Right cardiac atrium (tissue), 5 donors: ENCODE results near the gene DHX30. TPM values are rescaled to one million over a fixed set of nuclear protein-coding genes. Genes with fewer than 3 reads are reported as not detected.
A peak's percentile ranks its signal among the peaks of the same experiment; 100 is the strongest.

Experiments
- ATAC-seq, 2 donors: fragments of 200-7000 bp; cut with Tn5 transposase; one replicate each; pipeline versions ENCODE4 v1.8.0 to v1.9.1; 2020; ENCODE audit warnings: moderate library complexity in 2 of 2, mild to moderate bottlenecking in 1 of 2
- DNase-seq, 3 donors: peaks; one replicate each; pipeline ENCODE4 v3.0.0-alpha.2; 2020
- H3K27ac ChIP-seq: one replicate; pipeline ENCODE4 v1.5.1; 2013; ENCODE audit warnings: mild to moderate bottlenecking, low read length, control low read depth, moderate library complexity
- H3K27me3 ChIP-seq: one replicate; pipeline ENCODE4 v1.6.1; 2013; ENCODE audit not compliant: control insufficient read depth, insufficient read depth
- H3K4me1 ChIP-seq: one replicate; pipeline ENCODE4 v1.6.1; 2013; ENCODE audit warnings: low read length; ENCODE audit not compliant: control insufficient read depth, insufficient read depth
- H3K4me3 ChIP-seq: one replicate; pipeline ENCODE4 v1.5.1; 2013; ENCODE audit warnings: low read length, control low read depth
- H3K9me3 ChIP-seq: one replicate; pipeline ENCODE4 v1.6.1; 2013; ENCODE audit warnings: low read length; ENCODE audit not compliant: control insufficient read depth
- WGBS: extraction: QIAGEN DNeasy Blood & Tissue Kit; methylation state at CpG from one replicate; pipeline ENCODE4 v1.1.7; 2013; 5-methylcytosine and 5-hydroxymethylcytosine counted together
- intact Hi-C, 4 donors: fragments of 100-400 bp; cut with DNase I; formaldehyde crosslinking; loops; one replicate each; pipeline versions ENCODE4 v1.11.0 to v1.14.0; 2022 to 2023
- polyA plus RNA-seq: library from polyadenylated mRNA; stranded (reverse); fragments of 200-250 nt; gene quantifications from one replicate; pipeline ENCODE4 v1.2.3, GENCODE V29; 2013
- total RNA-seq, 4 donors: library from RNA; stranded (reverse); fragmentation: NEBNext Ultra II Directional; extraction: Animal tissue kit (Norgen Biotek cat#: 25700); gene quantifications; one replicate each; pipeline ENCODE4 v1.2.1, GENCODE V29; 2021
- donor health status: healthy with polysubstance abuse.
- donor health status: DM: no; HTN: yes; CAD: no.
- donor health status: DM: no; HTN: no; CAD: no.
- donor health status: DM: no; HTN: yes; CAD: no; lungs with severe emphysema.
- donor health status: DM: yes; HTN: yes; CAD: no.

The DHX30 gene
- total and polyA plus RNA-seq, 5 donors: 36.7 to 51.3 (median 51.0) TPM

DNA sequence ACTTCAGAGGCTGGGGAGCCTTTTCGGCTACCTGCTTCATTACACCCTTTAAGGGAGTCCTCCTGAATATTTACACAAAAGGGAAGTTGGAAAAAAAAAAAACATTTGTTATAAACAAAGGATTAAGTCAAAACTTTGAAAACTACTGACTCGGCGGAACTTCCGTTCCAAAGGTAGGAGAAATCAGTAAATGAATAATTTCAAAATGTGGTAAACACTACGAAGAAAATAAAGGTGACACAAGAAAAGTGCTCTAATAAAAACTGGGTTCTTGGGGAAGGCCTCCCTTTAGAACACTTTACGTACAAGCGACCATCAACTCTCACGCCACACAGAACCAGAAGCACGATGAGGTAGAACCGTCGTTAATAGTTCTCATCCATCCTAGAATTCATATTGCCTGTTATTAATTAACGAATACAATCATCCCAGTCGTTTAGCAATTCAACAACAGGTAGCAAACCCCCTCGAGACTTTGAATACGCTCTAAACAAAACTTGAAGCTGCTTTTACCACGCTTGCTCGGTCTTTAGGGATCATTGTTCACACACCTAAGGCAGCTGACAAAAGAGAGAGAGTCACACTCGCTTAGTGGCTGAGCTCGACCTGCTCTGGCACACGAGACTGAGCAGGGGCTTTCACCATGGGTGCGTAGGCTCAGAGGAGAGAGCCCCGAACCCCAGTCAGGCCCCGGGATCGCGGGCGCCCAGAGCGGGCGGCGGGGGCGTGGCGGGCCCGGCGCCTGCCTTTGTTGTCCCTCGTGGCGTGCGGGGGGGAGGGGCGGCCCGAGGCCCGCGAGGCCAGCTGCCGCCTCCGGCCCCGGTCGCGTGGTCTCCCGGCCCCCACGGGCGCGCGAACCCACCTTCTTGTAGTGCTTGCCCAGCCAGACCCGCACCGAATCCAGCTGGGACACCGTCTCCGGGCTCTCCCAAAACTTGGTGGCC lies 21.9 kb upstream of the DHX30 start:
- intact Hi-C loops: no loop called here
- DNase-seq (peak; percentile 69 to 88 (median 87)), ATAC-seq (peak; percentile 66 to 68)
- no peaks in the 10 kb centered on the region for H3K27me3 ChIP-seq
- WGBS: under 1% methylated on average over 54 of the region's 54 CpGs
- H3K9me3 ChIP-seq: no peaks in the 10 kb centered on the region
- peak overlapping the region; percentile 83 for H3K27ac ChIP-seq
- H3K4me3 ChIP-seq: peak overlapping the region; percentile 81
- H3K4me1 ChIP-seq: no peaks in the 10 kb centered on the region

DNA sequence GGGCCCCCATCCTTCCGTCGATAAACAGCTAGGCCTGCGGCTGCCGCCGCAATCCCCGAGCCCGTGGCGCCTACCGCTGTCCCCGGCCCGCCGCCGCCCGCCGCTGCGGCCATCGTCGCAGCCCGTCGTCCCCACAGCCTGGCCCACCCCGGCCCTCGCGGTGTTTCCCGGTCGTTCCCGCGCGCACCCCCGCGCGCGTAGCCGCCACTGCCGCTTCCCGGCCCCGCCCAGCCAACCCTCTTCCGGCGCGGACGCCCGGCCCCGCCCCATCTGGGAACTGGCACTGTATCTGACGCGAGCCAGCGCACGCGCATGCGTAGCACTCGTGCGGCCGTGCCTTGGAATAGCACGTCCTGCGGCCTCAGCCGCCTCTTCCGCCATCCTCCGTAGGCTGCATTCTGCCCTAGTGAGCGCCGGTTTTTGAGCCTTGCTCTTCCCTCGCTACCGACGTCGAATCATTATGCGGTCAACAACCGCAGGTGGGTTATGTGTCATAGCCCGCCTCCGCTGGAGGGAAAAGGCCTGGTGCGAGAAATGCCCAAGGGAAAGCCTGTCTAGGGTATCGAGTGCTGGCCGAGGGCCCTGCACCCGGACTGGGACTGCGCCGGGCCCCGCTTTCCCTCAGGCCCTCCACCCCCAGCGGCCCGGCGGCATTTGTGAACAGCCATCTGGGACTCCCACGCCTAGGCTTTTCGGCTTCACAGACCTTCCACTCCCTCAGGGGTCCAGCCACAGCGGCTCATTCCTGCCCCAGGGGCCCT lies 21.1 kb upstream of the DHX30 start, which contains the start of gene SMARCC1:
Gene SMARCC1, minus strand, starts transcription at position 209 of the 761 bp plus-strand sequence. Its CDS starts 96 bp downstream, at position 113.
- H3K4me3 ChIP-seq: peak within 1 kb of the TSS; percentile 81
- H3K9me3 ChIP-seq: no peaks in the 10 kb centered on the region
- intact Hi-C loops: no loop called here
- H3K27ac ChIP-seq: peak within 1 kb of the TSS; percentile 98
- no peaks in the 10 kb centered on the region for H3K4me1 ChIP-seq
- no peaks in the 10 kb centered on the region for H3K27me3 ChIP-seq
- ATAC-seq (peak; percentile 99), DNase-seq (peak; percentile 99 to 100 (median 99))
- under 1% methylated on average over 79 of the region's 79 CpGs for WGBS

DNA sequence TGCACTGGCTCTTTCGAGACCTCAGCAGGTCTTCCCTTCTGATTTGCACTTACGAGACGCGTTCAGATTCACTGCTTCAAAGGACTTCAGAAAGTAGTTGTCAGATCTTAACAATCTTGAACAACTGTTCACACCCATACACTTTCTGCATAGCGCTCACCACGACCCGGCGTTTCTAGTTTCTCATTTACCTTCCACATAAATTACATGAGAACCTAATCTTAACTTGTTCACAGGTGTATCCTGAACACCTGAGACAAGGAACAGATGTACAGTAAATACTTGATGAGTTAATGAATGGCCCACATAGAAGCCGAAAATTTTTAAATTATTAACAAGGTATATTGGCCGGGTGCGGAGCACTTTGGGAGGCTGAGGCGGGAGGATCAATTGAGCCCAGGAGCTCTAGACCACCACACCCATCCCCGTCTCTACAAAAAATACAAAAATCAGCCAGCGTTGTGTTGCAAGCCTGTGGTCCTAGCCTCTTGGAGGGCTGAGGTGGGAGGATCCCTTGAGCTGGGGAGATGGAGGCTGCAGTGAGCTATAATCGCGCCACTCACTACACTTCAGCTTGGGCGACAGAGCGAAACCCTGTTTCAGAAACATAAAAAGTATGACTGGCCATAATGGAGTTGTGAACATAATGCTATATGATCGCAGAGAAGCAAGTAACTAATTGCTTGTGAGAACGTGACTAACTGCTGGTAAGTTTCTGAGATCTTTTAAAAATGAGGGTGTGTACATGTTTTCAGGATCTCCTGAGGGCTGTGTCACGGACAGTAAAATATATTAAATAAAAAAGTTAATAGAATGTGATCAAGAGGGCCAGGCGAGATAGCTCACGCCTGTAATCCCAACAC lies 20.3 kb upstream of the DHX30 start:
- H3K27ac ChIP-seq: peak overlapping the region; percentile 98
- 67% methylated on average over 23 of the region's 23 CpGs for WGBS
- intact Hi-C loops: no loop called here
- no peaks in the 10 kb centered on the region for H3K27me3 ChIP-seq
- peak overlapping the region; percentile 81 for H3K4me3 ChIP-seq
- no peaks in the 10 kb centered on the region for H3K9me3 ChIP-seq
- no peak for DNase-seq
- H3K4me1 ChIP-seq: no peaks in the 10 kb centered on the region
- no peak for ATAC-seq

DNA sequence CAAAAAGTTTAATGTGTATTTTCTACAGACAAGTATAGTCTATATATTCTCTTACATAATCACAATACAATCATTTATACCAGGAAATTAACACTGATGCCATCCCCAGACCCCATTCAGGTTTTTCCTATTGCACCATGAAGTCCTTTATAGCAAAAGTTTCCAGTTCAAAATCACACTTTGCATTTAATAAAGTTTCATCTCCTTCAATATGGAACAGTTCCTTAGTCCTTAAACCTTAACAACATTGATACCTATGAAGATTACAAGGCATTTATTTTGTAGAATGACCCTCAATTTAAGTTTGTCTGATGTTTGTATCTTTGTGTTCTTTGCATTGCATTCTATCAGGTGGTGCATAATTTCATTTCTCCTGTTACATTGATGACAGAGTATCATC lies 19.3 kb upstream of the DHX30 start:
- Histone ChIP-seq H3K27ac (no peak overlapping the region), H3K27me3 (no peaks in the 10 kb centered on the region), H3K4me1 (no peaks in the 10 kb centered on the region), H3K4me3 (no peak overlapping the region), H3K9me3 (no peaks in the 10 kb centered on the region)
- ATAC-seq (no peak), DNase-seq (no peak)
- intact Hi-C loops: no loop called here

DNA sequence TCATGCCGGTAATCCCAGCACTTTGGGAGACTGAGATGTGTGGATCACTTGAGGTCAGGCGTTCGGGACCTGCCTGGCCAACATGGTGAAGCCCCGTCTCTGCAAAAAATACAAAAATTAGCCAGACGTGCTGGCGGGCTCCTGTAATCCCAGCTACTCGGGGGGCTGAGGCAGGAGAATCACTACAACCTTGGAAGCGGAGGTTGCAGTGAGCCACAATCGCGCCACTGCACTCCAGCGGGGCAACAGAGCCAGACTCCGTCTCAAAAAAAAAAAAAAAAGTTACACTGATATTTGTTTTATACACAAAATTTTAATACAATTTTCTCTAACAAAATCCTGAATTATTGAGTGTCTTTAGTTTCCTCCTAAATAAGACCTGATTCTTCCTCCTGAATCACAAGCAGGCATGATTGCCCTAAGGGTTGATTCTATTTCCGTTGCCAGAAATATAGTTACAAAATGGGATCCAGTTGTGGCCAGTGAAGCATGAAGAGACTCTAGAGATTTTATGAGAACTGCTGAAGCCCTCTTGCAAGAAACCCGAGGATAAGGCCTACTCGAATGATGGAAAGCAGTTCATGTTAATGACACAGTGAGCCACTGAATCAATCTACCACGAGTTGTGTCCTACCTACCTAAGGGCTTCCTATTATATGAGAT lies 11.6 kb upstream of the DHX30 start:
- 92% methylated on average over 16 of the region's 16 CpGs for WGBS
- H3K9me3 ChIP-seq: no peaks in the 10 kb centered on the region
- ATAC-seq: no peak
- no peak overlapping the region for H3K4me3 ChIP-seq
- no peak overlapping the region for H3K27ac ChIP-seq
- H3K27me3 ChIP-seq: no peaks in the 10 kb centered on the region
- H3K4me1 ChIP-seq: no peaks in the 10 kb centered on the region
- DNase-seq: no peak
- intact Hi-C loops: loop anchor here in 2 of 4 donors (5.0 kb wide), 2 partner anchors 269 to 274 kb away; no protein-coding TSS in a partner anchor

DNA sequence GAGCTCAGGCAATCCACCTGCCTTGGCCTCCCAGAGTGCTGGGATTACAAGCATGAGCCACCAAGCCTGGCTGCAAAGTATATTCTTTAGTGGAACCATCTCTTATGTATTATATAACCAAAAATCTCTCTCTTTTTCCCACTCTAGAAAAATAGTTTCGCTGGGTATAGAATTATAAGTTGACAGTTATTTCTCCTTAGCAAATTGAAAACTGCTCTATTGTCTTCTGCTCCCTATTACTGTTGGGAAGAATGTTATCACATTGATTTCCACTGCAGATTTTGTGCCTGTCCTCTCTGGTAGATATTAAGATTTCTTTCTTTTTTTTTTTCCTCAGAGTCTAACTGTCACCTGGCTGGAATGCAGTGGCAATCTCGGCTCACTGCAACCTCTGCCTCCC lies 10.2 kb upstream of the DHX30 start:
- no peak for ATAC-seq
- Histone ChIP-seq H3K4me1 (no peaks in the 10 kb centered on the region), H3K9me3 (no peaks in the 10 kb centered on the region), H3K27ac (no peak overlapping the region), H3K27me3 (no peaks in the 10 kb centered on the region), H3K4me3 (no peak overlapping the region)
- intact Hi-C loops: loop anchor here in 2 of 4 donors (5.0 kb wide), 2 partner anchors 270 to 275 kb away; no protein-coding TSS in a partner anchor
- no peak for DNase-seq
- 94% methylated on average over 2 of the region's 2 CpGs for WGBS

DNA sequence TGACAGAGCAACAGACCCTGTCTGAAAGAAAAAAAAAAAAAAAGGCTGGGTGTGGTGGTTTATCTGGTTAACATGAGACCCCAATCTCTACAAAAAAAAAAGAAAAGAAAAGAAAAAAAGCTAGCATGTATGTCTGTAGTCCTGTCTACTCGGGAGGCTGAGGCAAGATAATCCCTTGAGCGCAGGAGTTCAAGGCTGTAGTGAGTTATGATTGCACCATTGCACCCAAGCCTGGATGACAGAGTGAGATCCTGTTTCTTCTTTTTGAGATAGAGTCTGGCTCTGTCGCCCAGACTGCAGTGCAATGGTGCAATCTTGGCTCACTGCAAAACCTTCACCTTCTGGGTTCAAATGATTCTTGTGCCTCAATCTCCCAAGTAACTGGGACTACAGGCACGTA lies 8.4 kb upstream of the DHX30 start:
- no peaks in the 10 kb centered on the region for H3K4me1 ChIP-seq
- H3K27ac ChIP-seq: no peak overlapping the region
- intact Hi-C loops: loop anchor here in 2 of 4 donors (5.0 kb wide), 2 partner anchors 272 to 277 kb away; no protein-coding TSS in a partner anchor
- ATAC-seq (no peak), DNase-seq (no peak)
- no peak overlapping the region for H3K4me3 ChIP-seq
- no peaks in the 10 kb centered on the region for H3K9me3 ChIP-seq
- no peaks in the 10 kb centered on the region for H3K27me3 ChIP-seq
- WGBS: 78% methylated on average over 4 of the region's 4 CpGs

DNA sequence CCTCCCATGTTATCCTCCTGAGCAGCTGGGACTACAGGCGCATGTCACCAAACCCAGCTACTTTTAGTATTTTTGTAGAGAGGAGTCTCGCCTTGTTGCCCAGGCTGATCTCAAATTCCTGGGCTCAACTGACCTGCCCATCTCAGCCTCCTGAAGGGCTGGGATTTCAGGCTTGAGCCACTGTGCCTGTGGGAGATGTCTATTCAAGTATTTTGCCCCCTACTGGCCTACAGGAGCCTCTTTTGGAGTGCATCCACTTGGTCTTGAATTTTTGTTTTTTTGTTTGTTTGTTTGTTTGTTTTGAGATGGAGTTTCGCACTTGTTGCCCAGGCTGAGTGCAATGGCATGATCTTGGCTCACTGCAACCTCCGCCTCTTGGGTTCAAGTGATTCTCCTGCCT lies 3.2 kb upstream of the DHX30 start:
- Histone ChIP-seq H3K27ac (no peak overlapping the region), H3K27me3 (no peaks in the 10 kb centered on the region), H3K9me3 (no peaks in the 10 kb centered on the region), H3K4me1 (no peaks in the 10 kb centered on the region), H3K4me3 (no peak overlapping the region)
- no peak for ATAC-seq
- intact Hi-C loops: no loop called here
- no peak for DNase-seq
- WGBS: 92% methylated on average over 4 of the region's 4 CpGs

DNA sequence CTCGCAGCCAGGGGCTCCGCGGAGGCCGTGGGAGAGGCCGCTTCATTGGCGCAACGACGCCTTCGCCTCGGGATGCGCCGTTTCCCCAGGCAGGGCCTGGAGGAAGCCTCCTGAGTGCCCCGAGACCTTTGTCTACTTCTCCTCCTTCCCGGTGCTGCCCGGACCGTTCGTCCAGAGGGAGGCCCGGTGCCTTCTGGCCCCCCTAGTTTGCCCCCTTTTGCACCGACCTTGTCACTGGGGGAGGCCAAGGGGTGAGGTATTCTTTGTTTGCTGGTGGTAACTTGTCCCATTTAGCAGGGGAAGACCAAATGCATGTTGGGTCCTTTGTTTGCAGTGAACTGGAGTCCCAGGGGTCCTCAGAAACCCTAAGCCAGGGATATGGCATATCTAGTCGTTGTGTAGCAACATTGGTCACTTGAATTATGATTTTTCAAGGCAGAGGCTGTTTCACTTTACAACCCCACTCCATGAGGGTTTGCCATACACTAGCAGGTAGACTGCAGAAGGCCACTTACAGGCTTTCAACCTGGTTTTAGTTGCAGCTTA lies 615 bp downstream of the DHX30 start:
- Histone ChIP-seq H3K9me3 (no peaks in the 10 kb centered on the region), H3K4me3 (peak overlapping the region; percentile 91), H3K27ac (peak overlapping the region; percentile 90), H3K4me1 (no peaks in the 10 kb centered on the region), H3K27me3 (no peaks in the 10 kb centered on the region)
- intact Hi-C loops: no loop called here
- DNase-seq (no peak), ATAC-seq (no peak)
- WGBS: 0% methylated on average over 20 of the region's 20 CpGs

DNA sequence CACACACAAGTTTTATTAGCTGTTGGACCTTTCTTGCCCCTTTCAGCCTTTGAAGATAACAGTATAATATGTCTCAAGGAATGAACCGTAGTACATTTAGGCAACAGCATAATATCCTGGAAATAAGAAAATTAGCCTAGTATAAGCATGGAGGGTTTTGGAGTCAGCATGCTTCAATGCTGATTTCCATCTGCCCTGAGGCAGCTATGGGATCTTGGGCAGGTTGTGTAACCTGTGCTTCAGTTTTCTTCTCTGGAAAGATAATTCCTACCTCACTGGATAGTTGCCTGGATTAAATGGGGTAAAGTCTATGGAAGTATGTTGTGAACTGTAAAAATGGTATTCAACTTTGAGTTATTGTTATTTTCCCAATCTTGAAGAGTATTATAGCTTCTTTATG lies 1.6 kb downstream of the DHX30 start:
- H3K9me3 ChIP-seq: no peaks in the 10 kb centered on the region
- H3K4me1 ChIP-seq: no peaks in the 10 kb centered on the region
- WGBS: 94% methylated on average over 1 of the region's 1 CpG
- no peak for DNase-seq
- H3K27ac ChIP-seq: no peak overlapping the region
- H3K27me3 ChIP-seq: no peaks in the 10 kb centered on the region
- intact Hi-C loops: no loop called here
- ATAC-seq: no peak
- no peak overlapping the region for H3K4me3 ChIP-seq
